Neutrophil (primary cell): ENCODE data around the gene CERK.

ENCODE experiments used
- H3K27ac ChIP-seq: fragments of 200-600 bp; sonication (generic); 2 replicates; pipeline ENCODE4 v1.5.1; 2016; ENCODE audit warnings: mild to moderate bottlenecking, moderate library complexity
- H3K27me3 ChIP-seq: fragments of 200-600 bp; sonication (generic); 2 replicates; pipeline ENCODE4 v1.6.0; 2016; ENCODE audit warnings: mild to moderate bottlenecking
- H3K36me3 ChIP-seq: fragments of 200-600 bp; sonication (generic); 2 replicates; pipeline ENCODE4 v1.5.1; 2017
- H3K4me1 ChIP-seq, 2 experiments: fragments of 200-600 bp in 1 of 2; sonication (generic) in 1 of 2; 1 replicate in 1 of 2; 2 replicates in 1 of 2; pipeline versions ENCODE4 v1.5.1 to v1.6.1; 2013 to 2016; ENCODE audit warnings: low read depth in 1 of 2, low read length in 1 of 2, mild to moderate bottlenecking in 1 of 2, moderate library complexity in 1 of 2; ENCODE audit not compliant: control insufficient read depth in 1 of 2, insufficient read depth in 1 of 2
- H3K4me3 ChIP-seq, 2 experiments: fragments of 200-600 bp in 1 of 2; sonication (generic) in 1 of 2; 1 replicate in 1 of 2; 2 replicates in 1 of 2; pipeline ENCODE4 v1.5.1; 2013 to 2016; ENCODE audit warnings: low read depth in 1 of 2, low read length in 1 of 2, mild to moderate bottlenecking in 1 of 2, moderate library complexity in 1 of 2
- H3K9me3 ChIP-seq: fragments of 200-600 bp; sonication (generic); 2 replicates; pipeline ENCODE4 v1.5.1; 2016
- CTCF ChIP-seq: fragments of 200-600 bp; sonication (generic); IDR thresholded peaks from 2 replicates; pipeline ENCODE4 v1.5.1; 2016; ENCODE audit warnings: antibody characterized with exemption

Gene CERK

GRCh38 chr22:46671824-46672432 is 66.1 kb downstream of the CERK start:
- H3K4me3 ChIP-seq: no peak overlapping the region
- no peak for TF ChIP-seq CTCF
- no peak overlapping the region for H3K27ac ChIP-seq
- H3K27me3 ChIP-seq: no peaks in the 10 kb centered on the region
- peaks cover 82% of the 10 kb centered on the region for H3K36me3 ChIP-seq
- peaks cover 15 to 16% of the 10 kb centered on the region in 2 experiments for H3K4me1 ChIP-seq
- no peaks in the 10 kb centered on the region for H3K9me3 ChIP-seq

GRCh38 chr22:46669201-46669600 is 68.9 kb downstream of the CERK start:
- peaks cover 87% of the 10 kb centered on the region for H3K36me3 ChIP-seq
- no peaks in the 10 kb centered on the region for H3K27me3 ChIP-seq
- H3K27ac ChIP-seq: no peak overlapping the region
- H3K4me3 ChIP-seq: no peak overlapping the region
- no peak for TF ChIP-seq CTCF
- H3K4me1 ChIP-seq: peaks cover 5 to 7% of the 10 kb centered on the region in 2 experiments
- no peaks in the 10 kb centered on the region for H3K9me3 ChIP-seq

- no peaks in the 10 kb centered on the region for H3K4me1 ChIP-seq
- no peaks in the 10 kb centered on the region for H3K27me3 ChIP-seq
- H3K9me3 ChIP-seq: no peaks in the 10 kb centered on the region
- no peak overlapping the region for H3K4me3 ChIP-seq
- no peak overlapping the region for H3K27ac ChIP-seq
- H3K36me3 ChIP-seq: peaks cover 91% of the 10 kb centered on the region
- no peak for TF ChIP-seq CTCF
Measured at GRCh38 chr22:46668116-46668515, 69.9 kb downstream of the CERK start.

- no peaks in the 10 kb centered on the region for H3K4me1 ChIP-seq
- TF ChIP-seq CTCF: no peak
- no peak overlapping the region for H3K27ac ChIP-seq
- H3K9me3 ChIP-seq: no peaks in the 10 kb centered on the region
- no peaks in the 10 kb centered on the region for H3K27me3 ChIP-seq
- H3K4me3 ChIP-seq: no peak overlapping the region
- H3K36me3 ChIP-seq: peaks cover 91% of the 10 kb centered on the region
Measured at GRCh38 chr22:46667245-46667623, 70.8 kb downstream of the CERK start.

GRCh38 chr22:46666577-46667244 is 71.3 kb downstream of the CERK start:
- TF ChIP-seq CTCF: no peak
- Histone ChIP-seq H3K27ac (no peak overlapping the region), H3K9me3 (no peaks in the 10 kb centered on the region), H3K27me3 (no peaks in the 10 kb centered on the region), H3K4me1 (no peaks in the 10 kb centered on the region), H3K36me3 (peaks cover 92% of the 10 kb centered on the region), H3K4me3 (no peak overlapping the region)
